K562 (cell line): ENCODE measurements around the gene LPIN3.

Source experiments
- CBX3 ChIP-seq, 2 experiments: IDR thresholded peaks; 1 replicate in 1 of 2; 2 replicates in 1 of 2; pipeline ENCODE4 v1.6.1; 2012; ENCODE audit warnings: inconsistent platforms in 2 of 2, low read length in 2 of 2, borderline replicate concordance in 1 of 2, control low read depth in 1 of 2
- SMARCB1 ChIP-seq: IDR thresholded peaks from 2 replicates; pipeline ENCODE4 v1.6.1; 2011; ENCODE audit warnings: improper control_type of control experiment, low read depth; ENCODE audit not compliant: insufficient read length
- TF ChIP-seq, protein P1 (sequence below), 3 experiments: IDR thresholded peaks in 2 of 3; conservative IDR thresholded peaks in 1 of 3; 2 replicates each; pipeline ENCODE4 v1.5.1; 2011 to 2012; ENCODE audit warnings: low read length in 3 of 3, mild to moderate bottlenecking in 3 of 3, control low read depth in 2 of 3, improper control_type of control experiment in 1 of 3, inconsistent platforms in 1 of 3, low read depth in 1 of 3, mixed read lengths in 1 of 3, moderate library complexity in 1 of 3; ENCODE audit not compliant: insufficient read depth in 2 of 3
- TF ChIP-seq, protein P2 (sequence below): fragments of 450-650 bp; formaldehyde crosslinking; IDR thresholded peaks from 2 replicates; pipeline ENCODE4 v1.4.0; 2022; ENCODE audit warnings: missing genetic modification characterization
- TF ChIP-seq, protein P3 (sequence below): sonication (generic); formaldehyde crosslinking; IDR thresholded peaks from 2 replicates; pipeline ENCODE4 v1.8.1; 2023; ENCODE audit warnings: mild to moderate bottlenecking, missing genetic modification reagents

DNA sequence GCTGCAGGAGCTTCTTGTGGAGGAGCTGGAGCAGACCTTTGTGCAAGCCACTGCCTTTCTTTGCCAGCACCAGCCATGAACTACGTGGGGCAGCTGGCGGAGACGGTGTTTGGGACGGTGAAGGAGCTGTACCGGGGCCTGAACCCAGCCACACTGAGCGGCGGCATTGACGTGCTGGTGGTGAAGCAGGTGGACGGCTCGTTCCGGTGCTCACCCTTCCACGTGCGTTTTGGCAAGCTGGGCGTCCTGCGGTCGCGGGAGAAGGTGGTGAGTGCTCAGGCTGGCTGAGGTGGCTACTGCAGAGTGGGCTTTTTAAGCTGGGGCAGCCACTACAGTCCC, 5.1 kb downstream of the LPIN3 start:
- TF ChIP-seq, protein P1, sequence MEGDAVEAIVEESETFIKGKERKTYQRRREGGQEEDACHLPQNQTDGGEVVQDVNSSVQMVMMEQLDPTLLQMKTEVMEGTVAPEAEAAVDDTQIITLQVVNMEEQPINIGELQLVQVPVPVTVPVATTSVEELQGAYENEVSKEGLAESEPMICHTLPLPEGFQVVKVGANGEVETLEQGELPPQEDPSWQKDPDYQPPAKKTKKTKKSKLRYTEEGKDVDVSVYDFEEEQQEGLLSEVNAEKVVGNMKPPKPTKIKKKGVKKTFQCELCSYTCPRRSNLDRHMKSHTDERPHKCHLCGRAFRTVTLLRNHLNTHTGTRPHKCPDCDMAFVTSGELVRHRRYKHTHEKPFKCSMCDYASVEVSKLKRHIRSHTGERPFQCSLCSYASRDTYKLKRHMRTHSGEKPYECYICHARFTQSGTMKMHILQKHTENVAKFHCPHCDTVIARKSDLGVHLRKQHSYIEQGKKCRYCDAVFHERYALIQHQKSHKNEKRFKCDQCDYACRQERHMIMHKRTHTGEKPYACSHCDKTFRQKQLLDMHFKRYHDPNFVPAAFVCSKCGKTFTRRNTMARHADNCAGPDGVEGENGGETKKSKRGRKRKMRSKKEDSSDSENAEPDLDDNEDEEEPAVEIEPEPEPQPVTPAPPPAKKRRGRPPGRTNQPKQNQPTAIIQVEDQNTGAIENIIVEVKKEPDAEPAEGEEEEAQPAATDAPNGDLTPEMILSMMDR (IDR thresholded peaks at IDR 0.05 in 2 of 3, conservative IDR thresholded peaks at IDR 0.05 in 1 of 3; ENCODE audit: insufficient read depth in 2 of 3, low read depth in 1 of 3, low read length in 3 of 3): no peak
- TF ChIP-seq, protein P2, sequence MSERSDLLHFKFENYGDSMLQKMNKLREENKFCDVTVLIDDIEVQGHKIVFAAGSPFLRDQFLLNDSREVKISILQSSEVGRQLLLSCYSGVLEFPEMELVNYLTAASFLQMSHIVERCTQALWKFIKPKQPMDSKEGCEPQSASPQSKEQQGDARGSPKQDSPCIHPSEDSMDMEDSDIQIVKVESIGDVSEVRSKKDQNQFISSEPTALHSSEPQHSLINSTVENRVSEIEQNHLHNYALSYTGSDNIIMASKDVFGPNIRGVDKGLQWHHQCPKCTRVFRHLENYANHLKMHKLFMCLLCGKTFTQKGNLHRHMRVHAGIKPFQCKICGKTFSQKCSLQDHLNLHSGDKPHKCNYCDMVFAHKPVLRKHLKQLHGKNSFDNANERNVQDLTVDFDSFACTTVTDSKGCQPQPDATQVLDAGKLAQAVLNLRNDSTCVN: no peak
- TF ChIP-seq SMARCB1 (no peak), CBX3 (IDR thresholded peaks at IDR 0.05; ENCODE audit: borderline replicate concordance in 1 of 2, low read length in 2 of 2) (no peak)
- TF ChIP-seq, protein P3, sequence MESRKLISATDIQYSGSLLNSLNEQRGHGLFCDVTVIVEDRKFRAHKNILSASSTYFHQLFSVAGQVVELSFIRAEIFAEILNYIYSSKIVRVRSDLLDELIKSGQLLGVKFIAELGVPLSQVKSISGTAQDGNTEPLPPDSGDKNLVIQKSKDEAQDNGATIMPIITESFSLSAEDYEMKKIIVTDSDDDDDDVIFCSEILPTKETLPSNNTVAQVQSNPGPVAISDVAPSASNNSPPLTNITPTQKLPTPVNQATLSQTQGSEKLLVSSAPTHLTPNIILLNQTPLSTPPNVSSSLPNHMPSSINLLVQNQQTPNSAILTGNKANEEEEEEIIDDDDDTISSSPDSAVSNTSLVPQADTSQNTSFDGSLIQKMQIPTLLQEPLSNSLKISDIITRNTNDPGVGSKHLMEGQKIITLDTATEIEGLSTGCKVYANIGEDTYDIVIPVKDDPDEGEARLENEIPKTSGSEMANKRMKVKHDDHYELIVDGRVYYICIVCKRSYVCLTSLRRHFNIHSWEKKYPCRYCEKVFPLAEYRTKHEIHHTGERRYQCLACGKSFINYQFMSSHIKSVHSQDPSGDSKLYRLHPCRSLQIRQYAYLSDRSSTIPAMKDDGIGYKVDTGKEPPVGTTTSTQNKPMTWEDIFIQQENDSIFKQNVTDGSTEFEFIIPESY (CRISPR knock-in tag): no peak
